ENCODE results near the gene DOP1A.
A peak's percentile ranks its signal among the peaks of the same experiment; 100 is the strongest.

DOP1A gene

DNA sequence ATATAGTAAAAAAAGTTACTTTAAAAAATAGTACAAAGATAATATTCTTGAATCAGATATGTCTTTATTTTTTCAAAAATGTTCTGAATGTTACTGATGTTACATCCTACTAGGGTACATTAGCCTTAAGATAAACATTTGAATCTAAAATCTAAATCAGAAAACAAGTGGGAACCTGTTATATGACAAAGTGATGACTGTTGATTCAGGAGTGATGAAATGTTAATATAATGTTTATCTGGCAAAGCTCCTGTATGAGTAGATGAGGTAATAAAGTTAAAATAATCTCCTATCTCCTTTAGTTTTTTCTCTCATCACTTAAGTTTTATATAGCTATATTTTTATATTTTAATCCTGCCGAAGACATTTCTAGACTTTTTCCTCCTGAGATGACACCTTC lies 4.2 kb downstream of the DOP1A start:
- DNase-seq (ENCODE audit: low read depth), result no peak

DNA sequence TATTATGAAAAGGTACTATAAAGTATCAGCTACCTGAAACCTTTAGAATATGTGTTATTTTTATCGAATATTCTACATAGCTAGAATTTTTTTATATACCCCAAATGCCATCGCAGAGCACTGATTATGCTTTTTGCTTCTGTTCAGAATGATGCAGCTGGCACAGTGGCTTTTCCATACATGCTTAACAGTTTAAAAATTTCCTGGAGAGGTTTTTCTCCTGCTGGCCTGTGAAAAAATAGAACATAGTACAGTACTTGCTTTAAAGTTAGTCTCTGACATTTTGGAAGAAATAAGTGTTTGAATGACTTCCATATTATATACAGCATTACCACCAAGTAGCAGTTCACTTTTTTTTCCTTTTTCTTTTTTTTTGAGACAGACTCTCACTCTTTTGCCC lies 5.3 kb downstream of the DOP1A start:
- DNase-seq (ENCODE audit: low read depth), result no peak

DNA sequence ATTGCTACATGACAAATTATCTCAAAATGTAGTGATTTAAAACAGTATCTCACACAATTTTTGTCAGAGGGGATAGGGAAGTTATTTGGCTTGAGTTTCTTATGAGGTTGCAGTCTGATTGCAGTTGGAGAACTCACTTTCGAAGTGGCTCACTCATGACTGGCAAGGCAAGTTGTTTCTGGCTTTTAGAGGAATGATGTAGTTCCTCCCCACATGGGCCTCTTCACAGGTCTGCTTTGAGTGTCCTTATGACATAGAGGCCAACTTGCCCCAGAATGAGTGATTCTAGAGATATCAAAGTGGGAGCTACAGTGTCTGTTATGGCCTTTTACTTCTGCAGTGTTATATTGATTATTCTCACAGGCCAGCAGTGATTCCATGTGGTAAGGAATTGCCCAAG lies 6.1 kb downstream of the DOP1A start:
- DNase-seq (ENCODE audit: low read depth), result no peak

GRCh38 chr6:83083476-83083875 lies 16.0 kb downstream of the DOP1A start:
- no peak for DNase-seq (ENCODE audit: low read depth)

GRCh38 chr6:83086751-83087150 lies 19.3 kb downstream of the DOP1A start:
- DNase-seq (ENCODE audit: low read depth), result no peak

DNA sequence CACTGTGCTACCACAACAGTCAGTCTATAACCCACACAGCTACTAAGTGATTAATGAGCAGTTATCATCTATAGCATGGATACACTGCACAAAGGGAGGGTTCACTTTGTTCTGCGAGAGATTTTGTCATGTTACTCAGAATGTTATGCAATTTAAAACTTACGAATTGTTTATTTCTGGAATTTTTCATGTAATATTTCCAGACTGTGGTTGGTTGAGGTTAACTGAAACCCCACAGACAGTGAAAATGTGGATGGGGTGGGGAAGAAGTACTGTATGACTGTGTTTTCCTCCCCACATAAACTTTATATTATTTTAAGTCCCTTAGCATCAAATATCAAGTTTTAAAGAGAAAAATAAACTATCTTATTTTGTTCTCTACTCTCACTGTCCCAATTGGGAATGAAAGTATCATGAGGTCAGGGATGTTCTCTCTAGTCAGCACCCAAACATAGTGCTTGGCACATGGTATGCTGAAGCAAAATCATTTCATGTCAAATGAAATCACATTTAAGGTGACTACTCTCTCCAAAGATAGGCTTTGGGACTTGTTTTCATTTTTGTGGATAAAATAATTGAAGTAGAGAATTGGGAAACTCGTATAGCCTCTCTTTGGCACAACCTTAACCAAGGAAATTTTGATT lies 25.4 kb downstream of the DOP1A start:
- DNase-seq (ENCODE audit: low read depth), result no peak

- DNase-seq (ENCODE audit: low read depth), result peak; percentile 17
Measured at GRCh38 chr6:83096791-83097190, 29.3 kb downstream of the DOP1A start.

- peak; percentile 8 for DNase-seq (ENCODE audit: low read depth)
Measured at GRCh38 chr6:83097204-83097603, 29.7 kb downstream of the DOP1A start.

- DNase-seq (ENCODE audit: low read depth), result no peak
Measured at GRCh38 chr6:83097675-83098074, 30.2 kb downstream of the DOP1A start.

DNA sequence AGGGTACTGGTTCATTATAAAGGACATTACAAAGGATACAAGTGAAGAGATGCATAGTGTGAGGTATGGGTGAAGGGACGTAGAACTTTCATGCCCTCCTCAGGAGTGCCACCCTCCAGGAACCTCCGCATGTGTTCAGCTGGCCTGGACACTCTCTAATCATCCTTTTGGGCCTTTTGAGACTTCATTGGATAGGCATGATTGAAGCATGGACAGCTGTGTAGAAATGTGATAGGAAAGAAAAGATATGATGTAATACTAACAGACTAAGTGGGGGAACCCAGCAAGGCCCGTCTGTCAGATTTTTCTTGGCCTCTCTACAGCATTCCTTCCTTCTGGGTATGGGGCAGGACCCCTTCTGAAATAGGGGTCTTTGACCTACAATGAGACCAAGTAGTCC lies 31.1 kb downstream of the DOP1A start:
- no peak for DNase-seq (ENCODE audit: low read depth)

- no peak for DNase-seq (ENCODE audit: low read depth)
Measured at GRCh38 chr6:83108378-83108777, 40.9 kb downstream of the DOP1A start.

GRCh38 chr6:83113258-83113657 lies 45.8 kb downstream of the DOP1A start:
- DNase-seq (ENCODE audit: low read depth), result no peak

- no peak for DNase-seq (ENCODE audit: low read depth)
Measured at GRCh38 chr6:83114164-83114563, 46.7 kb downstream of the DOP1A start.

DNA sequence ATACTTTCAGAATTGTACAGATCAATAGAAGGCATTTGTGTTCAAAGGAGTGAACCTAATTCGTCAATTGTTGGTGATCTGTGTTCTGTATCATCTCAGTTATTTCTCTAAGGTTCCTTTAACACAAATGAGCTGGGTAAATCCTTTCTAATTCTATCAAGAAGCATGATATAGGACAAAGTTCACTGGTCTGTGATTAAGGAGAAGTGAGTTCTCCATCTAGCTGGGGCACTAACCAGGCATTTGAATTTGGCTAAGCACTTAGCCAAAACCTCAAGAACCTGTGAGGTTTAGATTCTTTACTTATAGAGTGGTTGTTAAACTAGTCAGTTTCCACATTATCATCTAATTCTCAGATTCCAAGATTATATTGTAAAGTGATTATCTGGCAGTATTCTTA lies 50.3 kb downstream of the DOP1A start:
- DNase-seq (ENCODE audit: low read depth), result no peak

- no peak for DNase-seq (ENCODE audit: low read depth)
Measured at GRCh38 chr6:83119742-83120300, 52.4 kb downstream of the DOP1A start.

DNA sequence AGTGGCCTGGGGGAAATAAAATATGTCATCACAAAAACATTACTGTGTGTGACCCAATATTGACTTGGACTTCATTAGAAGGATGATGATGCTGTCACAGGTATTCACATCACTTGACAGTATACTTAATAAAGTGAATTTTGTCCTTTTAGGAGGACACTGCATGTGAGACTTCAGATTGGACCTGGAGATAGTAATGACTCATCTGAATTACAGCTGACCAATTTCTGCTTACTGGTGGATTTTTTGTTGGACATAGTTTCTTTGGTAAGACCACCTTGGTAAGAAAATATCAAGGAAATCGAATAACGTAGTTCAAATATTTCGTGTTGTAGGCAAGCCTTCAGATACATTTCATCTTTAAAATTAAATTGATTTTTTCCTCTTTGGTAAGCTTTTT lies 57.1 kb downstream of the DOP1A start:
- no peak for DNase-seq (ENCODE audit: low read depth)

GRCh38 chr6:83125425-83125824 lies 58.0 kb downstream of the DOP1A start:
- no peak for DNase-seq (ENCODE audit: low read depth)

DNA sequence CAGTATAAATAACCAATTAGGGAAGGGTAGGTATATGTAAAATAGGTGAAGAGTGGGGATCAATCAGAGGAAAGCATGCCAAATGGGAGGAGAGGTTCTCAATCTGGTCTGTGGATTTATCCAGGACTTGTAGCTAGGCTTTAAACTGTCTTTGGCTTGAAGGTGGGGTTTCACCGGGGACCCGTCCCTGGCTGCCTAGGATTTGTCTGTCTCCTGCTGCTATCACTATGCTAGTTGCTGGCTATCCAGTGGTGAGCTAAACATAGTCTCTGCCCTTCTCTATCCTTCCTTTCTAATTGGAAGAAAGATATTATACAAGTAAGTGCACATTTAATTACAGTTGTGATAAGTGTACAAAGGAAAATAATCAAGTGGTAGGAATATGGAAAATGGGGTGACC lies 58.8 kb downstream of the DOP1A start:
- DNase-seq (ENCODE audit: low read depth), result no peak

- DNase-seq (ENCODE audit: low read depth), result no peak
Measured at GRCh38 chr6:83126807-83127206, 59.3 kb downstream of the DOP1A start.

DNA sequence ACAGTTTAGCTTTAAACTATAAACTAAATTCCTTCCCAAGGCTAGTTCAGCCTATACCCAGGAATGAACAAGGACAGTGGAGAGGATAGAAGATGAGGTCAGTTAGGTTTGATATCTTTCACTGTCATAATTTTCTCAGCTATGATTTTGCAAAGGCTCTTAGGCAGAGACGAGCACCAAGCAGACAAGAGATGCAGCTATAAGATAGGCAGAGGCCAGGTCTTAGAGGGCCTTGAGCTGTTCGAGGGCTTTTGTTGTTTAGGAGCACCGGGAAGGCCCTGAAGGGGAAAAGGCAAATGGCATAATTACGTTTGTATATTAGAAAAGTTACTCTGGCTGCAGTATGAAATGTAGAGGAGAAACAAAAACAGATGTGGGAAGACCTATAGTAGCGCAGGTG lies 59.8 kb downstream of the DOP1A start:
- DNase-seq (ENCODE audit: low read depth), result no peak

DNA sequence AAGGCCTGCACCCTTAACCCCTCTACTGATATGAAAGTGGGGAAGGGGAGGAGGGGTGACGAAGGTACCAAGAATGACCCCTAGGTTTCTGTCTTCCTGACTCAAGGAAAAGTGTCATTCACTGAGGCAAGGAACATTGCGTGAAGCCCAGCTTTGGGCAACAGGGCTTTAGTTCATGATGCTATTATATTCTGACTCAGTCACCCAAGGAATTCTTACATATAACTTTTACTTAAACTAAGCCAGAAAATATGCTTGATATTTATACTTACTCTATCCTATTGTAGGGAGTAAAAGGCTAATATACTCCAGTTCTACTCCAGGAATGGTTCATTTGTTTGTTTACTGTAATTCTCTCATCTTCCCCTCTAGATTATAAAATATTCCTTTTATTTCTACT lies 60.5 kb downstream of the DOP1A start:
- DNase-seq (ENCODE audit: low read depth), result no peak

GRCh38 chr6:83132121-83132520 lies 64.7 kb downstream of the DOP1A start:
- no peak for DNase-seq (ENCODE audit: low read depth)

GRCh38 chr6:83138118-83138722 lies 70.7 kb downstream of the DOP1A start:
- no peak for DNase-seq (ENCODE audit: low read depth)

- DNase-seq (ENCODE audit: low read depth), result no peak
Measured at GRCh38 chr6:83138758-83139157, 71.3 kb downstream of the DOP1A start.

Measured in non-pigmented ciliary epithelial cell (primary cell).